HCT116 (cell line): ENCODE data around the gene TRMO. TPM values are rescaled to one million over a fixed set of nuclear protein-coding genes. Genes with fewer than 3 reads are reported as not detected.

Experiments used
- ATAC-seq: fragments of 200-7000 bp; cut with Tn5 transposase; 2 replicates; pipeline ENCODE4 v1.9.1; 2020; ENCODE audit warnings: mild to moderate bottlenecking, moderate library complexity
- BruUV-seq: library from RNA; stranded (reverse); fragments of 400-500 nt; replicated peaks from 2 replicates; lab custom pipeline; 2021; lab: Mats Ljungman, UMichigan
- CTCF ChIA-PET: fragments of 300-600 bp; sonication (Branson Sonifier 250); formaldehyde crosslinking; loops from one replicate; lab custom pipeline; 2021; ENCODE audit warnings: antibody characterized with exemption; lab: Charles Lee
- POLR2A ChIA-PET: fragments of 300-600, 350-600 bp; sonication (Branson Sonifier 250); formaldehyde crosslinking; loops from one replicate; lab custom pipeline; 2021; ENCODE audit warnings: antibody characterized with exemption; lab: Charles Lee
- RAD21 ChIA-PET, 2 experiments: fragments of 300-600 bp; sonication (Branson Sonifier 250); formaldehyde crosslinking; loops; one replicate each; lab custom pipeline; 2023; ENCODE audit warnings: low total read pairs in 2 of 2; ENCODE audit not compliant: uncharacterized antibody in 2 of 2, unreplicated experiment in 2 of 2, low non-redundant PET in 1 of 2; lab: Charles Lee
- DNase-seq: peaks from one replicate; pipeline ENCODE4 v3.0.0-alpha.2; 2010; ENCODE audit warnings: low read depth, low spot score
- H2AFZ ChIP-seq: fragments of 200-600 bp; shearing (Covaris generic), sonication (generic); 2 replicates; pipeline ENCODE4 v1.6.1; 2017; ENCODE audit warnings: low read depth, mixed run types, mixed read lengths, antibody characterized with exemption, low read length; ENCODE audit not compliant: poor library complexity, severe bottlenecking
- H3K27ac ChIP-seq: 2 replicates; pipeline ENCODE4 v1.5.1; 2012; ENCODE audit warnings: low read depth, low read length
- H3K27me3 ChIP-seq: fragments of 200-600 bp; sonication (generic); 2 replicates; pipeline ENCODE4 v1.6.1; 2016; ENCODE audit warnings: mixed run types, low read length, mixed read lengths; ENCODE audit not compliant: insufficient read depth
- H3K36me3 ChIP-seq, 2 experiments: fragments of 200-500 bp in 1 of 2; fragments of 200-600 bp in 1 of 2; sonication (Bioruptor generic) in 1 of 2; sonication (generic) in 1 of 2; 2 replicates each; pipeline versions ENCODE4 v1.5.1 to v1.6.1; 2014 to 2016; ENCODE audit warnings: low read length in 2 of 2, inconsistent platforms in 1 of 2, mixed read lengths in 1 of 2, mixed run types in 1 of 2; ENCODE audit not compliant: insufficient read depth in 2 of 2, control insufficient read depth in 1 of 2
- H3K4me1 ChIP-seq, 2 experiments: fragments of 200-600 bp in 1 of 2; sonication (generic) in 1 of 2; 2 replicates each; pipeline versions ENCODE4 v1.5.1 to v1.6.1; 2012 to 2017; ENCODE audit warnings: low read length in 2 of 2, inconsistent platforms in 1 of 2, mild to moderate bottlenecking in 1 of 2, mixed read lengths in 1 of 2, mixed run types in 1 of 2, moderate library complexity in 1 of 2; ENCODE audit not compliant: insufficient read depth in 2 of 2, control insufficient read depth in 1 of 2
- H3K4me2 ChIP-seq: fragments of 200-600 bp; sonication (generic); 2 replicates; pipeline ENCODE4 v1.6.1; 2017; ENCODE audit warnings: mixed run types, low read length, mixed read lengths
- H3K4me3 ChIP-seq, 2 experiments: fragments of 200-600 bp in 1 of 2; sonication (generic) in 1 of 2; replicated peaks in 1 of 2; 2 replicates each; pipeline ENCODE4 v1.5.1; 2011 to 2016; ENCODE audit warnings: low read length in 2 of 2, control low read depth in 1 of 2, low read depth in 1 of 2, mild to moderate bottlenecking in 1 of 2, mixed read lengths in 1 of 2, mixed run types in 1 of 2
- H3K79me2 ChIP-seq: fragments of 200-600 bp; sonication (generic); 2 replicates; pipeline ENCODE4 v1.6.1; 2017; ENCODE audit warnings: mild to moderate bottlenecking, mixed run types, low read length, moderate library complexity, mixed read lengths; ENCODE audit not compliant: insufficient read depth
- H3K9ac ChIP-seq: fragments of 200-600 bp; sonication (generic); 2 replicates; pipeline ENCODE4 v1.6.1; 2016; ENCODE audit warnings: low read length, mixed read lengths
- H3K9me2 ChIP-seq: fragments of 200-600 bp; sonication (generic), shearing (Covaris generic); 2 replicates; pipeline ENCODE4 v1.6.1; 2017; ENCODE audit warnings: mixed run types, mild to moderate bottlenecking, moderate library complexity; ENCODE audit not compliant: insufficient read depth
- H3K9me3 ChIP-seq, 2 experiments: fragments of 200-500 bp in 1 of 2; fragments of 200-600 bp in 1 of 2; sonication (Bioruptor generic) in 1 of 2; sonication (generic) in 1 of 2; 2 replicates each; pipeline ENCODE4 v1.6.1; 2014 to 2017; ENCODE audit warnings: low read length in 2 of 2, mixed read lengths in 2 of 2, inconsistent platforms in 1 of 2, low read depth in 1 of 2, mild to moderate bottlenecking in 1 of 2, mixed run types in 1 of 2, moderate library complexity in 1 of 2; ENCODE audit not compliant: control insufficient read depth in 1 of 2, insufficient read depth in 1 of 2
- H4K20me1 ChIP-seq: fragments of 200-600 bp; sonication (generic), shearing (Covaris generic); 2 replicates; pipeline ENCODE4 v1.6.1; 2017; ENCODE audit warnings: mixed run types, mild to moderate bottlenecking, moderate library complexity; ENCODE audit not compliant: insufficient read depth
- ATF3 ChIP-seq: IDR thresholded peaks from 2 replicates; pipeline ENCODE4 v1.6.1; 2012
- CBX3 ChIP-seq: IDR thresholded peaks from 2 replicates; pipeline ENCODE4 v1.6.1; 2012; ENCODE audit warnings: low read depth
- CEBPB ChIP-seq: IDR thresholded peaks from 2 replicates; pipeline ENCODE4 v1.6.1; 2012; ENCODE audit warnings: low read depth
- EGR1 ChIP-seq: IDR thresholded peaks from 2 replicates; pipeline ENCODE4 v1.6.1; 2012; ENCODE audit warnings: low read depth
- ELF1 ChIP-seq: IDR thresholded peaks from 2 replicates; pipeline ENCODE4 v1.6.1; 2012; ENCODE audit warnings: low read depth, borderline replicate concordance
- EZH2phosphoT487 ChIP-seq: fragments of 200-600 bp; IDR thresholded peaks from 2 replicates; pipeline ENCODE4 v1.6.1; 2018; ENCODE audit warnings: antibody characterized with exemption, borderline replicate concordance
- FOSL1 ChIP-seq: IDR thresholded peaks from 2 replicates; pipeline ENCODE4 v1.6.1; 2012; ENCODE audit warnings: low read depth
- JUND ChIP-seq: IDR thresholded peaks from 2 replicates; pipeline ENCODE4 v1.6.1; 2012
- MAX ChIP-seq: IDR thresholded peaks from 2 replicates; pipeline ENCODE4 v1.6.1; 2012
- POLR2A ChIP-seq: IDR thresholded peaks from 2 replicates; pipeline ENCODE4 v1.7.0; 2011; ENCODE audit warnings: borderline replicate concordance; ENCODE audit not compliant: insufficient read depth, insufficient read length; ENCODE audit errors: extremely low read depth
- POLR2AphosphoS5 ChIP-seq: IDR thresholded peaks from 2 replicates; pipeline ENCODE4 v1.6.1; 2011; ENCODE audit warnings: mild to moderate bottlenecking, low read depth, low read length, moderate library complexity
- REST ChIP-seq: IDR thresholded peaks from 2 replicates; pipeline ENCODE4 v1.6.1; 2012; ENCODE audit warnings: low read depth
- SP1 ChIP-seq: IDR thresholded peaks from 2 replicates; pipeline ENCODE4 v1.6.1; 2012; ENCODE audit warnings: low read depth
- TCF7L2 ChIP-seq: IDR thresholded peaks from 2 replicates; pipeline ENCODE4 v1.7.0; 2011; ENCODE audit warnings: borderline replicate concordance, inconsistent platforms; ENCODE audit not compliant: insufficient read depth, insufficient read length; ENCODE audit errors: extremely low read depth
- YY1 ChIP-seq: IDR thresholded peaks from 2 replicates; pipeline ENCODE4 v1.6.1; 2011; ENCODE audit warnings: low read length, low read depth, moderate library complexity, mild to moderate bottlenecking; ENCODE audit not compliant: insufficient replicate concordance; ENCODE audit errors: extremely low read depth
- ZBTB33 ChIP-seq: IDR thresholded peaks from 2 replicates; pipeline ENCODE4 v1.6.1; 2011; ENCODE audit warnings: mild to moderate bottlenecking, low read length, moderate library complexity; ENCODE audit not compliant: insufficient replicate concordance; ENCODE audit errors: extremely low read depth
- ZNF274 ChIP-seq: fragments of 200-500 bp; sonication (Bioruptor generic); IDR thresholded peaks from 2 replicates; pipeline ENCODE4 v1.6.1; 2014; ENCODE audit warnings: mild to moderate bottlenecking, low read depth, low read length, inconsistent platforms
- intact Hi-C: fragments of 100-400 bp; cut with micrococcal nuclease; formaldehyde crosslinking; loops from 2 replicates; pipeline ENCODE4 v1.10.0; 2022
- total RNA-seq: library from RNA; stranded (reverse); gene quantifications from one replicate; pipeline ENCODE4 v1.2.1, GENCODE V29; 2021; ENCODE audit not compliant: unreplicated experiment

The TRMO gene
- total RNA-seq, 1 experiment from 2014 or later = 10.2 TPM

- no TSS peak for BruUV-seq
- Histone ChIP-seq H3K27me3 (no peaks in the 10 kb centered on the region), H4K20me1 (no peaks in the 10 kb centered on the region), H2AFZ (no peak overlapping the region), H3K4me2 (no peak overlapping the region), H3K79me2 (no peaks in the 10 kb centered on the region), H3K4me3 (no peak overlapping the region), H3K9me2 (no peaks in the 10 kb centered on the region), H3K4me1 (no peaks in the 10 kb centered on the region), H3K36me3 (no peaks in the 10 kb centered on the region), H3K27ac (no peak overlapping the region), H3K9ac (no peak overlapping the region), H3K9me3 (no peaks in the 10 kb centered on the region)
- POLR2A ChIA-PET = interaction anchor here (0.7 kb wide), 1 partner anchor 26 kb away, joined by 3 read pairs; no protein-coding TSS in a partner anchor
- DNase-seq (no peak), ATAC-seq (no peak)
- RAD21 ChIA-PET = no interaction called here
- no peak for TF ChIP-seq TCF7L2
- TF ChIP-seq JUND = no peak
- TF ChIP-seq ATF3 = no peak
- TF ChIP-seq REST = no peak
- no peak for TF ChIP-seq POLR2AphosphoS5
- no peak for TF ChIP-seq ZNF274
- no peak for TF ChIP-seq POLR2A
- TF ChIP-seq EGR1 = no peak
- TF ChIP-seq MAX = no peak
- no peak for TF ChIP-seq FOSL1
- no peak for TF ChIP-seq YY1
- no peak for TF ChIP-seq EZH2phosphoT487
- no peak for TF ChIP-seq CEBPB
- TF ChIP-seq ZBTB33 = no peak
- TF ChIP-seq ELF1 = no peak
- TF ChIP-seq CBX3 = no peak
- TF ChIP-seq SP1 = no peak
- intact Hi-C loops = no loop called here
- CTCF ChIA-PET = no interaction called here
These were observed 39.8 kb upstream of the TRMO start for GRCh38 chr9:97962136-97962535.
